Stimulated activated CD8-positive, alpha-beta memory T cell treated with anti-CD3 and anti-CD28 coated beads, Interleukin-4, amount 100 ng/mL, for 24 hours (primary cell): ENCODE results near the gene C15orf40.
"Not testable (repeated sequence)": the region's sequence is repeated elsewhere in the genome, so short reads cannot be mapped to it uniquely, and the experiment has no call there.

ENCODE experiments used
- DNase-seq: peaks from one replicate; pipeline ENCODE4 v3.0.0-alpha.2; 2020; ENCODE audit warnings: low read depth

C15orf40 gene

GRCh38 chr15:83011271-83012075, at the start of gene C15orf40:
C15orf40 (minus strand) TSS chr15:83011639; CDS start chr15:83011607, 32 bp downstream.
- peak; percentile 80 for DNase-seq

- no peak for DNase-seq
These were observed 46.4 kb upstream of the C15orf40 start for GRCh38 chr15:83057696-83058376.

- no peak for DNase-seq
These were observed 45.6 kb upstream of the C15orf40 start for GRCh38 chr15:83057002-83057401.

- DNase-seq: no peak
These were observed 41.7 kb upstream of the C15orf40 start for GRCh38 chr15:83053151-83053550.

- DNase-seq: no peak
These were observed 35.2 kb upstream of the C15orf40 start for GRCh38 chr15:83046558-83047127.

- no peak for DNase-seq
These were observed 32.7 kb upstream of the C15orf40 start for GRCh38 chr15:83044156-83044555.

GRCh38 chr15:83039206-83039605, 27.8 kb upstream of the C15orf40 start:
- DNase-seq: no peak

GRCh38 chr15:83036253-83036652, 24.8 kb upstream of the C15orf40 start:
- no peak for DNase-seq

GRCh38 chr15:83031234-83031633, 19.8 kb upstream of the C15orf40 start:
- DNase-seq: not testable (repeated sequence)

- DNase-seq: no peak
These were observed 18.6 kb upstream of the C15orf40 start for GRCh38 chr15:83030021-83030420.

- DNase-seq: no peak
These were observed 7.0 kb upstream of the C15orf40 start for GRCh38 chr15:83018436-83018835.

GRCh38 chr15:83016906-83017305, 5.5 kb upstream of the C15orf40 start:
- DNase-seq: no peak

- no peak for DNase-seq
These were observed 3.9 kb upstream of the C15orf40 start for GRCh38 chr15:83015361-83015760.

GRCh38 chr15:83014205-83014653, 2.8 kb upstream of the C15orf40 start:
- no peak for DNase-seq

GRCh38 chr15:83012636-83013035, 1.2 kb upstream of the C15orf40 start:
- DNase-seq: no peak

- DNase-seq: no peak
These were observed 612 bp upstream of the C15orf40 start for GRCh38 chr15:83012076-83012426.

GRCh38 chr15:83010709-83011270, 649 bp downstream of the C15orf40 start:
- DNase-seq: peak; percentile 69

- DNase-seq: not testable (repeated sequence)
These were observed 10.8 kb downstream of the C15orf40 start for GRCh38 chr15:83000672-83001031.

GRCh38 chr15:82999905-83000671, 11.4 kb downstream of the C15orf40 start:
- no peak for DNase-seq

- no peak for DNase-seq
These were observed 12.0 kb downstream of the C15orf40 start for GRCh38 chr15:82999426-82999825.

GRCh38 chr15:82995938-82996337, 15.5 kb downstream of the C15orf40 start:
- DNase-seq: no peak

- DNase-seq: no peak
These were observed 16.4 kb downstream of the C15orf40 start for GRCh38 chr15:82995076-82995475.
